Bronchial epithelial cell (primary cell): Measurements from ENCODE around the gene PPP1R12B. TPM values are rescaled to one million over a fixed set of nuclear protein-coding genes. Genes with fewer than 3 reads are reported as not detected.
"Not testable (repeated sequence)": the region's sequence is repeated elsewhere in the genome, so short reads cannot be mapped to it uniquely, and the experiment has no call there.

Source experiments
- DNase-seq: peaks from one replicate; pipeline ENCODE4 v3.0.0-alpha.2; 2010; ENCODE audit warnings: low read depth
- FAIRE-seq: peaks from 2 replicates; lab custom pipeline; 2011; peaks lifted over from hg19 to GRCh38; lab: Jason Lieb, UNC
- H3K27me3 ChIP-seq: 2 replicates; pipeline ENCODE4 v1.5.1; 2011; ENCODE audit warnings: low read length; ENCODE audit not compliant: control insufficient read depth, insufficient read depth
- H3K36me3 ChIP-seq: 2 replicates; pipeline ENCODE4 v1.5.1; 2011; ENCODE audit warnings: low read length; ENCODE audit not compliant: control insufficient read depth, insufficient read depth
- H3K4me3 ChIP-seq: 2 replicates; pipeline ENCODE4 v1.5.1; 2011; ENCODE audit warnings: mild to moderate bottlenecking, low read depth, low read length, control low read depth
- CTCF ChIP-seq: IDR thresholded peaks from 2 replicates; pipeline ENCODE4 v1.5.1; 2011; ENCODE audit warnings: mild to moderate bottlenecking, moderate library complexity, low read length, control low read depth, inconsistent platforms; ENCODE audit not compliant: insufficient read depth, severe bottlenecking
- total RNA-seq: library from RNA; depleted of rRNA; stranded (reverse); fragments of >200 nt; gene quantifications from 2 replicates; pipeline ENCODE4 v1.2.1, GENCODE V29; 2014

Gene PPP1R12B
- total RNA-seq, 1 donor from 2014 or later: 8.7 TPM

- not testable (repeated sequence) for H3K4me3 ChIP-seq, H3K27me3 ChIP-seq, DNase-seq, FAIRE-seq, H3K36me3 ChIP-seq
Observed at GRCh38 chr1:202410854-202411357, 62.4 kb downstream of the PPP1R12B start.

GRCh38 chr1:202411422-202411821 is 62.9 kb downstream of the PPP1R12B start:
- no peaks in the 10 kb centered on the region for H3K27me3 ChIP-seq
- DNase-seq (no peak), FAIRE-seq (no peak)
- TF ChIP-seq CTCF: no peak
- no peaks in the 10 kb centered on the region for H3K36me3 ChIP-seq
- no peak overlapping the region for H3K4me3 ChIP-seq

- H3K4me3 ChIP-seq, FAIRE-seq, H3K36me3 ChIP-seq, DNase-seq, H3K27me3 ChIP-seq: not testable (repeated sequence)
Observed at GRCh38 chr1:202412421-202412820, 63.9 kb downstream of the PPP1R12B start.

GRCh38 chr1:202416641-202417040 is 68.1 kb downstream of the PPP1R12B start:
- FAIRE-seq (no peak), DNase-seq (no peak)
- no peak overlapping the region for H3K4me3 ChIP-seq
- no peaks in the 10 kb centered on the region for H3K27me3 ChIP-seq
- no peaks in the 10 kb centered on the region for H3K36me3 ChIP-seq
- TF ChIP-seq CTCF: no peak

GRCh38 chr1:202417141-202417540 is 68.6 kb downstream of the PPP1R12B start:
- not testable (repeated sequence) for H3K36me3 ChIP-seq, H3K4me3 ChIP-seq, DNase-seq, H3K27me3 ChIP-seq, FAIRE-seq

- DNase-seq, H3K36me3 ChIP-seq, H3K27me3 ChIP-seq, H3K4me3 ChIP-seq: not testable (repeated sequence)
- peak; percentile 7 for FAIRE-seq
Observed at GRCh38 chr1:202417762-202418201, 69.3 kb downstream of the PPP1R12B start.

GRCh38 chr1:202419731-202420130 is 71.2 kb downstream of the PPP1R12B start:
- not testable (repeated sequence) for DNase-seq, FAIRE-seq, H3K4me3 ChIP-seq, H3K27me3 ChIP-seq, H3K36me3 ChIP-seq

GRCh38 chr1:202420422-202421094 is 72.1 kb downstream of the PPP1R12B start:
- FAIRE-seq, H3K27me3 ChIP-seq, H3K4me3 ChIP-seq, H3K36me3 ChIP-seq, DNase-seq: not testable (repeated sequence)

- H3K4me3 ChIP-seq, H3K36me3 ChIP-seq, FAIRE-seq, H3K27me3 ChIP-seq, DNase-seq: not testable (repeated sequence)
Observed at GRCh38 chr1:202422709-202423108, 74.2 kb downstream of the PPP1R12B start.

- not testable (repeated sequence) for H3K36me3 ChIP-seq, DNase-seq, H3K4me3 ChIP-seq, FAIRE-seq, H3K27me3 ChIP-seq
Observed at GRCh38 chr1:202424260-202424659, 75.8 kb downstream of the PPP1R12B start.

- FAIRE-seq, H3K4me3 ChIP-seq, H3K27me3 ChIP-seq, H3K36me3 ChIP-seq, DNase-seq: not testable (repeated sequence)
Observed at GRCh38 chr1:202430111-202430510, 81.6 kb downstream of the PPP1R12B start.

- DNase-seq, FAIRE-seq, H3K27me3 ChIP-seq, H3K36me3 ChIP-seq, H3K4me3 ChIP-seq: not testable (repeated sequence)
Observed at GRCh38 chr1:202432338-202432737, 83.8 kb downstream of the PPP1R12B start.
